Activated CD4-positive, alpha-beta T cell treated with anti-CD3 and anti-CD28 coated beads, Interleukin-2, amount 10 ng/mL, durations not matched to agents 24 days and 14 days (primary cell): ENCODE measurements around the gene CCDC150. TPM values are rescaled to one million over a fixed set of nuclear protein-coding genes. Genes with fewer than 3 reads are reported as not detected.
"Not testable (repeated sequence)": the region's sequence is repeated elsewhere in the genome, so short reads cannot be mapped to it uniquely, and the experiment has no call there.

Experiments
- DNase-seq: peaks from one replicate; pipeline ENCODE4 v3.0.0; 2022
- H3K27ac Mint-ChIP-seq: one replicate; pipeline ENCODE4 v1.8.0; 2022; ENCODE audit warnings: mild to moderate bottlenecking, mixed read lengths
- H3K27me3 Mint-ChIP-seq: one replicate; pipeline ENCODE4 v1.8.0; 2022; ENCODE audit warnings: mixed read lengths
- H3K36me3 Mint-ChIP-seq: one replicate; pipeline ENCODE4 v1.8.0; 2022; ENCODE audit warnings: low read depth, mild to moderate bottlenecking, mixed read lengths
- H3K4me1 Mint-ChIP-seq: one replicate; pipeline ENCODE4 v1.8.0; 2021; ENCODE audit warnings: mixed read lengths
- H3K4me3 Mint-ChIP-seq: one replicate; pipeline ENCODE4 v1.8.0; 2022; ENCODE audit warnings: mild to moderate bottlenecking, moderate library complexity, mixed read lengths
- H3K9me3 Mint-ChIP-seq: one replicate; pipeline ENCODE4 v1.8.0; 2021; ENCODE audit warnings: mixed read lengths
- intact Hi-C: fragments of 100-400 bp; cut with micrococcal nuclease; formaldehyde crosslinking; loops from one replicate; pipeline ENCODE4 v1.15.1; 2023
- total RNA-seq: library from RNA; stranded (reverse); gene quantifications from 2 replicates; pipeline ENCODE4 v1.2.3, GENCODE V29; 2022

The CCDC150 gene
- total RNA-seq, 1 donor from 2014 or later = 21.1 TPM

DNA sequence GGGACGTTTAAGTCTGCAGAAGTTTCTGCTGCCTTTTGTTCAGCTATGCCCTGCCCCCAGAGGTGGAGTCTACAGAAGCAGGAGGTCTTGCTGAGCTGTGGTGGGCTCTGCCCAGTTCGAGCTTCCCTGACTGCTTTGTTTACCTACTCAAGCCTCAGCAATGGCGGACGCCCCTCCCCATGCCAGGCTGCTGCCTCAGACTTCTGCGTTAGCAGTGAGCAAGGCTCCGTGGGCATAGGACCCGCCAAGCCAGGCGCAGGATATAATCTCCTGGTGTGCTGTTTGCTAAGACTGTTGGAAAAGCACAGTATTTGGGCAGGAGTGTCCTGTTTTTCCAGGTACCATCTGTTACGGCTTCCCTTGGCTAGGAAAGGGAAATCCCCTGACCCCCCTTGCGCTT is 70.5 kb downstream of the CCDC150 start:
- H3K4me1 Mint-ChIP-seq, H3K9me3 Mint-ChIP-seq, H3K4me3 Mint-ChIP-seq, H3K27me3 Mint-ChIP-seq, intact Hi-C loops, H3K36me3 Mint-ChIP-seq, H3K27ac Mint-ChIP-seq, DNase-seq: not testable (repeated sequence)

DNA sequence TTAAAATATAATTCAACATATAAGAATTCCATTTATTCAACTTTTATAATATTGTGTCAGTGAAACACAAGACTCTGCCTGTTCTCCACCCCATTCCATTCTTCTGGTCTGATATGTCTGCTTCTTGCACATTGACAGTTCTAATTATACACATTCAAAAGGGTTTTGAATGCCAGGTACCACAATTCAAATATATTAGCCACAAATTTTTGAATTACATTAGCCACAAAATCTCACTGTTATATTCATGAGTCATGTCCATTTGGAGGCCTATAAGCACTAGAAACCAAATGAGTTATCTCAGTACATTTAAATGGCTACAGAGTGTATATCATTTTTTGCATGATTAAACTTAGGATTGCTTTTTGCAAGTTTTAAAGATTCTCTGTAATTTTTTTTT is 72.1 kb downstream of the CCDC150 start:
- no peaks in the 10 kb centered on the region for H3K27me3 Mint-ChIP-seq
- no peak overlapping the region for H3K27ac Mint-ChIP-seq
- H3K36me3 Mint-ChIP-seq = peaks cover 5% of the 10 kb centered on the region
- no peaks in the 10 kb centered on the region for H3K4me1 Mint-ChIP-seq
- peaks cover 6% of the 10 kb centered on the region for H3K9me3 Mint-ChIP-seq
- no peak overlapping the region for H3K4me3 Mint-ChIP-seq
- intact Hi-C loops = no loop called here
- no peak for DNase-seq

DNA sequence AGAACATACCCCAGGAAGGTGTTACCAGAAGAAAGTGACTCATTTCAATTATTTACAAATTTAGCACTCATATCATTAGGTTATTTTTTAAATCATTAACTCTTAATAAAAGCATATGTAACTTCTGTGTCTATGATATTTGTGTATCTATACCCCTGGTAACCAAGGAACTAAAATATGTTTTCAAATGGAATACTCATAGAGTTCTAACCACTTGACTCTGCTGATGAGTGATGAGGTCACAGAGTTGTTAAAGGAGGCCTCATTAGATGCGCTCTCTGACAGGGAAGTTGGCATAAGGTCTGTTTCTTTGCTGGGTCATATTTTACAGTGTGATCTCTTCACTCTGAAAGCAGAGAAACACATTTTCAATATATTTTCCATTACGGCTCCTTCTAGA is 73.4 kb downstream of the CCDC150 start:
- Mint-ChIP-seq H3K27ac (no peak overlapping the region), H3K4me3 (no peak overlapping the region), H3K27me3 (no peaks in the 10 kb centered on the region), H3K4me1 (no peaks in the 10 kb centered on the region), H3K9me3 (peaks cover 6% of the 10 kb centered on the region), H3K36me3 (peaks cover 7% of the 10 kb centered on the region)
- DNase-seq = no peak
- intact Hi-C loops = no loop called here

- DNase-seq = no peak
- Mint-ChIP-seq H3K36me3 (peaks cover 14% of the 10 kb centered on the region), H3K27ac (no peak overlapping the region), H3K4me3 (no peak overlapping the region), H3K27me3 (no peaks in the 10 kb centered on the region), H3K9me3 (no peaks in the 10 kb centered on the region), H3K4me1 (peaks cover 5% of the 10 kb centered on the region)
- intact Hi-C loops = no loop called here
These were observed 79.0 kb downstream of the CCDC150 start for GRCh38 chr2:196718419-196719109.

- DNase-seq = no peak
- no peaks in the 10 kb centered on the region for H3K9me3 Mint-ChIP-seq
- H3K36me3 Mint-ChIP-seq = peaks cover 19% of the 10 kb centered on the region
- no peaks in the 10 kb centered on the region for H3K27me3 Mint-ChIP-seq
- peaks cover 5% of the 10 kb centered on the region for H3K4me1 Mint-ChIP-seq
- no peak overlapping the region for H3K4me3 Mint-ChIP-seq
- intact Hi-C loops = no loop called here
- H3K27ac Mint-ChIP-seq = no peak overlapping the region
These were observed 79.8 kb downstream of the CCDC150 start for GRCh38 chr2:196719110-196719872.

DNA sequence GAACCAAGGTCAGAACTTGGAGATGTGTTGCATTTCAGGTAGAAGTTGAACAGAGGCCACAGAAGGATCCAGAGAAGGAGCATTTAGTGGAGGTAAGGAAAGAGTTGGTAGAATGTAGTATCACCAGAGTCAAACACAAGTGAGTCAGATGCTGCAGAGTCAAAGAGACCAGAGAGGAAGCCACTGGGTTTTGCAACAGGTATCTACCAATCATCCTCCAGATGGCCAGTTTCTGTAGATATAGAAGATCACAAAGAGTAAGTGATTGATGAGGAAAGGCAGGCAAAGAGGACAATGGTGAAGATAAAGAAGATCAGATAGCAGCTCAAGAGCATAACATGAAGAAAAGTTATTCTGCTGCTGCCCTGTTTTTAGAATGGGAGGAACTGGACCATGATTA is 84.1 kb downstream of the CCDC150 start:
- Mint-ChIP-seq H3K36me3 (peaks cover 29% of the 10 kb centered on the region), H3K27me3 (no peaks in the 10 kb centered on the region), H3K4me1 (peaks cover 10% of the 10 kb centered on the region), H3K27ac (no peak overlapping the region), H3K4me3 (no peak overlapping the region), H3K9me3 (no peaks in the 10 kb centered on the region)
- intact Hi-C loops = no loop called here
- no peak for DNase-seq

DNA sequence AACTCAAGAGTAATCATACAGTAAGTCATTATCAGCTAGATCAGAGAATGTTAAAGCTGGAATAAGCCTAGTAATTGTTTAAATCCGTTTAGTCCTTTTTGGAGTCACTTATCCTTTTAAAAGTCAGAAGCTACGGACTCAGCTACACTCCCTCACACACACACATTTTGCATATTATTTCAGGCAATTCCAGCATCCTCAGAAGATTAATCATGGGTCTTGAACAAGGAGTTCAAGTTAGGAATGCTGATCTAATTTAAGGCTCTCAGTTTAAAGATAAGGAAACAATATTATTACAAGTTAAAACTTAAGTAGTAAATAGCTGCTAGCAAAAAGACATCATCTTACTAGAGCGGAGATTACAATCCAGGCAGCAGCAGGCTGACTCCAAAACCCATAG is 85.7 kb downstream of the CCDC150 start:
- Mint-ChIP-seq H3K27ac (no peak overlapping the region), H3K4me3 (no peak overlapping the region), H3K4me1 (peaks cover 10% of the 10 kb centered on the region), H3K27me3 (no peaks in the 10 kb centered on the region), H3K9me3 (no peaks in the 10 kb centered on the region), H3K36me3 (peaks cover 35% of the 10 kb centered on the region)
- intact Hi-C loops = no loop called here
- DNase-seq = no peak

DNA sequence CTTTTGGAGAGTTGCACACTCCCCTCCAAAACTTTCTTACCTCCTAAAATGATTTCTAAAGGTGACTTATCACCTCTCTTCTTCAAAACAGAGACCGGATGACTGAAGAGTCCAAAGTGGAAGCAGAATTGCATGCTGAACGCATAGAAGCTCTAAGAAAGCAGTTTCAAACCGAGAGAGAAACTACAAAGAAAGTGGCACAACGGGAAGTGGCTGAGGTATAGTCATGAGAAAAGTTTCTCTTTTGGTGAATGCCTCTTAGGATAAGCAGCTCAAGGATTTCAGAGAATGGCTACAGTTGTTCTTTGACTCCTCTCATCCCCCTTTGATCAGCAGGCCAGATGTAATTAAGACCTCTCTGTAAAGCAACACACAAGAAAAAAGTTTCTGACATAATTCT is 86.4 kb downstream of the CCDC150 start:
- H3K4me3 Mint-ChIP-seq = no peak overlapping the region
- no peak overlapping the region for H3K27ac Mint-ChIP-seq

DNA sequence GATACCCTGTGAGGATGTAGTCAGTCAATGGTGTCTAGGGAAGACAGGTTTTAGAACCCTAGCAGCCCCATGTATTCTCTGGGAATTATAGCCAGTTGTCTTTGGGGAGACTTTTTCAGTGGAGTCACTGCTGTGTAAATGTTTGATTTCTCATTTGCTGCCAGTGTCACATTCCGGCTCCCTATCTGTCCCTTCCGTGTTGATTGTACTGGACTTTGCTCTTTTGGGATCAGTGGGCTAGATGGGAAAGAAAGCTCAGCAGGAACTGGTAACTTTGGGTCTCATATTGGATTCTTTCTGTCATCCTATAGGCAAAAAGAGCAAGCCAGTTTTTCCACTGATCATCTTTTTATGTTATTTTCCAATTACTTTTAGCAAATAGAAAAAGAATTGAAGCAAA is 89.9 kb downstream of the CCDC150 start:
- Mint-ChIP-seq H3K4me3 (no peak overlapping the region), H3K36me3 (peaks cover 43% of the 10 kb centered on the region), H3K9me3 (no peaks in the 10 kb centered on the region), H3K27me3 (no peaks in the 10 kb centered on the region), H3K4me1 (peaks cover 4% of the 10 kb centered on the region), H3K27ac (no peak overlapping the region)
- intact Hi-C loops = no loop called here
- DNase-seq = no peak

More for the DNA sequence above, 86.4 kb downstream of the CCDC150 start:
- intact Hi-C loops = no loop called here
- Mint-ChIP-seq H3K27me3 (no peaks in the 10 kb centered on the region), H3K4me1 (peaks cover 10% of the 10 kb centered on the region), H3K36me3 (peaks cover 33% of the 10 kb centered on the region), H3K9me3 (no peaks in the 10 kb centered on the region)
- DNase-seq = peak; percentile 60

GRCh38 chr2:196736646-196737045 is 97.1 kb downstream of the CCDC150 start:
- H3K27ac Mint-ChIP-seq, DNase-seq, intact Hi-C loops, H3K27me3 Mint-ChIP-seq, H3K4me3 Mint-ChIP-seq, H3K4me1 Mint-ChIP-seq: not testable (repeated sequence)
- peaks cover 63% of the 10 kb centered on the region for H3K36me3 Mint-ChIP-seq
- peaks cover 39% of the 10 kb centered on the region for H3K9me3 Mint-ChIP-seq

DNA sequence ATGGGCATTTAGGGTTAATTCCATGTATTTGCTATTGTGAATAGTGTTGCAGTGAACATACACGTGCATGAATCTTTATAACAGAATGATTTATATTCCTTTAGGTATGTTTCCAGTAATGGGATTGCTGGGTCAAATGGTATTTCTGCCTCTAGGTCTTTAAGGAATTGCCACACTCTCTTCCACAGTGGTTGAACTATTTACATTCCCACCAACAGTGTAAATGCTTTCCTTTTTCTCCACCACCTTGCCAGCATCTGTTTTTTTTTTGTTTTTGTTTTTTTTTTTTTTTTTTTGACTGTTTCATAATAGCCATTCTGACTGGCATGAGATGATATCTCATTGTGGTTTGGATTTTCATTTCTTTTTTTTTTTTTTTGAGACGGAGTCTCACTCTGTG is 97.5 kb downstream of the CCDC150 start:
- peaks cover 43% of the 10 kb centered on the region for H3K9me3 Mint-ChIP-seq

DNA sequence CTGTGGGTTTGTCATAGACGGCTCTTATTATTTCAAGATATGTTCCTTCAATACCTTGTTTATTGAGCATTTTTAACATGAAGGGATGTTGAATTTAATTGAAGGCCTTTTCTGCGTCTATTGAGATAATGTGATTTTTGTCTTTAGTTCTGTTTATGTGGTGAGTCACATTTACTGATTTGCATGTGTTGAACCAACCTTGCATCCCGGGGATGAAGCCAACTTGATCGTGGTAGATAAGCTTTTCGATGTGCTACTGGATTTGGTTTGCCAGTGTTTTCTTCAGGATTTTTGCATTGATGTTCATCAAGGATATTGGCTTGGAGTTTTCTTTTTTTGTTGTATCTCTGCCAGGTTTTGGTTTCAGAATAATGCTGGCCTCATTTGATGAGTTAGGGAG is 99.5 kb downstream of the CCDC150 start:
- H3K27me3 Mint-ChIP-seq = no peaks in the 10 kb centered on the region
- DNase-seq = no peak
- H3K4me1 Mint-ChIP-seq = peaks cover 2% of the 10 kb centered on the region
- no peak overlapping the region for H3K4me3 Mint-ChIP-seq
- intact Hi-C loops = no loop called here
- peaks cover 45% of the 10 kb centered on the region for H3K9me3 Mint-ChIP-seq
- no peak overlapping the region for H3K27ac Mint-ChIP-seq
- H3K36me3 Mint-ChIP-seq = peaks cover 48% of the 10 kb centered on the region

More for the DNA sequence above, 97.5 kb downstream of the CCDC150 start:
- no peaks in the 10 kb centered on the region for H3K4me1 Mint-ChIP-seq
- H3K27me3 Mint-ChIP-seq = no peaks in the 10 kb centered on the region
- no peak overlapping the region for H3K4me3 Mint-ChIP-seq
- H3K27ac Mint-ChIP-seq = no peak overlapping the region
- no peak for DNase-seq
- intact Hi-C loops = no loop called here
- peaks cover 63% of the 10 kb centered on the region for H3K36me3 Mint-ChIP-seq

DNA sequence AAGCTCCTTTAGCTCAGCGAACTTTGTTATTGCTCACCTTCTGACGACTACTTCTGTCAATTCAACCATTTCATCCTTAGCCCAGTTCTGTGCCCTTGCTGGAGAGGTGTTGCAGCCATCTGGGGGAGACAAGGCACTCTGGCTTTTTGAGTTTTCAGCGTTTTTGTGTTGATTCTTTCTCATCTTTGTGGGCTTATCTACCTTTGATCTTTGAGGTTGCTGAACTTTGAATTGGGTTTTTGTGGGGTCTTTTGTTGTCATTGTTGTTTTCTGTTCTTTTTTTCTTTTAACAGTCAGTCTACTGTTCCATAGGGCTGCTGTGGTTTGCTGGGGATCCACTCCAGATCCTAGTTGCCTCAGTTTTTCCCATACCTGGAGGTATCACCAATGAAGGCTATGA is 102.7 kb downstream of the CCDC150 start:
- DNase-seq = no peak
- Mint-ChIP-seq H3K9me3 (peaks cover 38% of the 10 kb centered on the region), H3K4me1 (peaks cover 2% of the 10 kb centered on the region), H3K4me3 (no peak overlapping the region), H3K36me3 (peaks cover 25% of the 10 kb centered on the region), H3K27ac (no peak overlapping the region), H3K27me3 (no peaks in the 10 kb centered on the region)
- intact Hi-C loops = no loop called here

GRCh38 chr2:196742685-196743084 is 103.2 kb downstream of the CCDC150 start:
- H3K4me1 Mint-ChIP-seq = peaks cover 2% of the 10 kb centered on the region
- H3K27ac Mint-ChIP-seq = no peak overlapping the region
- no peak overlapping the region for H3K4me3 Mint-ChIP-seq
- H3K9me3 Mint-ChIP-seq = peaks cover 37% of the 10 kb centered on the region
- H3K27me3 Mint-ChIP-seq = no peaks in the 10 kb centered on the region
- H3K36me3 Mint-ChIP-seq = peaks cover 23% of the 10 kb centered on the region
- DNase-seq = no peak
- intact Hi-C loops = no loop called here
